GM18861 (cell line): Measurements from ENCODE around the gene MAMSTR.
"Not testable (repeated sequence)": the region's sequence is repeated elsewhere in the genome, so short reads cannot be mapped to it uniquely, and the experiment has no call there.

Experiments
- ATAC-seq: cut with Tn5 transposase; IDR thresholded peaks from one replicate; pipeline ENCODE4 v1.9.1; 2021; ENCODE audit not compliant: unreplicated experiment

Gene MAMSTR

GRCh38 chr19:48720613-48721296 lies 1.2 kb upstream of the MAMSTR start:
- peak; percentile 71 for ATAC-seq

DNA sequence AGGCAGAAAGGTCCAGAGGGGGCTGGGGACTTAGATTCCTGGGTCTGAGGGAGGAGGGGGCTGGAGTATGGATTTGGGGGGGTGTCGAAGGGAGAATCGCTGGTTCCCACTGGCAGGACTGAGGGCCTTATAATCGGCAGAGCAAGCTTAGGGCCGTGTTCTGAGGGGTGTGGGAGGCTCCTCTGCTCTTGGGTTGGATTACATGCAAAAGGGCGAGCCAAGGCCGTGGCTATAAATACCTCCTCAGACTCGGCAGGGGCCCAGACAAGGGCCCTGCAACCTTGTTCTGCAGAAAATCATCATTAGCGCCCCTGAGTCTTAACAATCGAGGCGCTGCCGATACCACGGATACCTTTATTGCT lies 707 bp upstream of the MAMSTR start:
- no peak for ATAC-seq

GRCh38 chr19:48718711-48719231 lies 754 bp downstream of the MAMSTR start:
- ATAC-seq, result no peak

GRCh38 chr19:48718106-48718505 lies 1.4 kb downstream of the MAMSTR start:
- ATAC-seq, result not testable (repeated sequence)

DNA sequence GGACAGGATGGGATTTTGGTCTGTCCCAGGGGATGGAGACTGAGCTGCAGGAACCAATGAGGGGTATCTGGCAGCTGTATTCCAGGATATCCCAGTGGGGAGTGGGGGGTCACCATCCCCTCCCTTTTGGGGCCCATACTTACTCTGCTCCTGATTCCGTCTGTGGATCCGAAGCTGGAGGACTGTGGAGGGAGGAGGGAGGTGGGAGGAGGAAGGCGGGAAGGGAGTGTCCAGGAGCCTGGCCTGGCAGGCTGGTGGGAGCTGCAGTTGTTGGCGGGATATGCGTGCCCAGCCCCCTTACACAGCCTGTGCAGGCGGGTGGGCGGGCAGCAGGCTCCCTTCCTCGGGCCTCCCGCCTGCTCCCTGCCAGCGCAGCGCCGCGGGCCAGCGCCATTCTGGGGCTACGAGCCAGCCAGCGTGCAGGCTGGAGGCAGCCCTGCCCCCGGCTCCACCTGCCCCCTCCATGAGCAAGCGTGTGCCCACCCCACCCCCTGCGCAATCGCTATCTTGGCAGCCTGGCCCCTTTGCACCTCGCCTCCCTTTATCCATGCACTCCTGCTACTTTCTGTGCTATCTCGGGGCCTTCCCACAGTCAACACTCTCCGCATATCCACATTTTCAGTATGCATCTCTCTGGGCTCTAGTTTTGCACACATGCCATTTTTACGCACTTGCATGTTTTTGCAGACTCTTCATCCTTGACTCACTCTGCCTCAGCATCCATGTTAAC lies 2.8 kb downstream of the MAMSTR start:
- no peak for ATAC-seq

DNA sequence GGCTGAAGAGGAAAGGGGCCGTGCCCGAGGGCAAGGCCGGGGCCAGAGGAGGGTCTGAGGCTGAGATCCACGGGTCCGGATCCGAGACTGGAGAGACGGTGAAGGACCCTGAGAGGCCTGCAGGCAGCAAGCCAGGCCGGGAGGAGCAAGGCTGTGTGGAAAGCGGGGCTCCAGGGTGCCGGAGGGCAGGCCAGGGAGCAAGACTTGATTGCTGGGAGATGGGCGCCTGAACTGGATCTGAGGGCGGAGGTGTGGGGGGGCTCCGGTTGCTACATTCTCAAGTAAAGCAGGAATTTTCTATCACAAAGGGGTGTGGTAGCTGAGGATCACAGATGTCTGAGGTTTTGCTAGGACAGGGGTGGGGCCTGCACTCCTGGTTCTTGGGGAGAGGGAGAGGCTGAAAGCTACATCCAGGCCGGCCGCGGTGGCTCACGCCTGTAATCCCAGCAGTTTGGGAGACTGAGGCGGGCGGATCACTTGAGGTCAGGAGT lies 3.8 kb downstream of the MAMSTR start:
- no peak for ATAC-seq

- no peak for ATAC-seq
Measured at GRCh38 chr19:48714759-48715675, 4.5 kb downstream of the MAMSTR start.

- peak; percentile 82 for ATAC-seq
Measured at GRCh38 chr19:48713864-48714755, 5.4 kb downstream of the MAMSTR start.

DNA sequence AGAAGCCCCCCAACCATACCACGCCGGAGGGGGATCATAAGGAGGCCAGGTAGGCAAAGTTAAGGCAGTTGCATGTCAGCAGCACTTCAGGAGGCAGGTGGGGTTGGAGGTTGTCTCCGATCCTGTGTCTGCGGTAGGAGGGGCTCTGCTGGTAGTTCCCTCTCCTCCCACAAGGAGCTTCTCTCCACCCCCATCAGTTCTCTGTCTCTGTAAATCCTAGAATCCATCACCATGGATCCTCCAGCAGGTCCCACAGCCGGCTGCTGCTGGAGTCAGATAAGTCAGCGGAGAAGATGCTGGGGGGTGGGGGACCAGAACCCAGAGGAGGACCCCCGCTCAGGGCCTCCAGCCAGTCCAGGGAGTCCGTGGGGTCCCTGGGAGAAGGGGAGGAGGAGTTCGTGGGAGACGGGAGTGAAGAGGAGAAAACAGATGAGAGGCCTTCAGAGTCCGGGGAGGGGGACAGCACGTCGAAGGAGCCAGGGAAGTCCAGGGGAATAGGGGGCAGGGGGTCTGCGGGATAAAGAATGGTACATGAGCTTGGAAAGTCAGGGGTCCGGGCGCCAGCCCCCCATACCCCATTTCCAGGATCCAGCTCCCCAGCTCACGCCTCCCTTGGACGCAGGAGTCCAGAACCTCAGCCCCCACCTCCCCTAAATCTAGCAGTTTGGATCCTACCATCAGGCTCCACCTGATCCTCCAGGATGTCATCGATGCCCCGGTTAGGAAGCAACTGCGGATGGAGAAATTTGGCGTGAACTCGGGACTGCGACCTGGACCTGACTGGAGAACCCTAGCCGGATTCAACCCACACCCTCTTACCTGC lies 6.3 kb downstream of the MAMSTR start:
- no peak for ATAC-seq

- ATAC-seq, result no peak
Measured at GRCh38 chr19:48711106-48711662, 8.3 kb downstream of the MAMSTR start.

DNA sequence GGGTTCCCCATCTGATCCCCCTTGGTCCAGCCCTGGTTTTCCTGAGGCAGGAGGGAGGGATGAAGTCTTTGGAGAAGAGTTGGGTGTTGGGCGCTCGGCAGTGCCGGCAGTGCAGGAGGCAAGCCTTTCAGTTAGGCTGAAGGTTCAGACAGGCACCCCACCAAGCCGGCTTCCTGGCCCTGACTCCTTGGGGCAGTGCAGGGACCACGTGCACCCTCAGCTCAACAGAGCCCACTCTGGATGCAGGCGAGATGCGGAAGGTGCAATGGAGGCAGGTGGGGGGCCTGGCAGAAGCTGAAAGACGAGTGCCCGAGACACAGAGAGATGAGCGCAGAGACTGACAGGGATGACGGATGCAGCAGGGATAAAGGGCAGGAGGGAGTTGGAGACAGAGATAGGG lies 11.1 kb downstream of the MAMSTR start:
- ATAC-seq, result no peak

- ATAC-seq, result no peak
Measured at GRCh38 chr19:48705431-48705830, 14.1 kb downstream of the MAMSTR start.

GRCh38 chr19:48703316-48703715 lies 16.2 kb downstream of the MAMSTR start:
- no peak for ATAC-seq

DNA sequence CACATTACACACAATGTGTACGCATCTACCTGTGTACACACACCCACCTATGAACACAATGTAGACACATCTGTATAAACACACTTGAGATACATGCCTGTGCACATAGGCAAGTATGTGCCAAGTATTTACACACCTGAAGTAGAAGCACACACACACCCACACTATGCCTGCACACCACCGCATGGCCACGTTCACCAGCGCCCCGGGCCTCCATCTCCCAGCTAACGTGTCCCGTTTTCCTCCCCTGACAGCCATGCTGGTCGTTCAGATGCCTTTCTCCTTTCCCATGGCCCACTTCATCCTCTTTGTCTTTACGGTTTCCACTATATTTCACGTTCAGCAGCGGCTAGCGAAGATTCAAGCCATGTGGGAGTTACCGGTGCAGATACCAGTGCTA lies 16.8 kb downstream of the MAMSTR start:
- ATAC-seq, result no peak

GRCh38 chr19:48698046-48698445 lies 21.5 kb downstream of the MAMSTR start:
- no peak for ATAC-seq

GRCh38 chr19:48696353-48697010 lies 23.0 kb downstream of the MAMSTR start:
- ATAC-seq, result no peak

- no peak for ATAC-seq
Measured at GRCh38 chr19:48695743-48696352, 23.7 kb downstream of the MAMSTR start, which contains the start of gene FUT2. Gene FUT2 (plus strand): TSS chr19:48695971. CDS start chr19:48702957, 6,986 bp downstream.

GRCh38 chr19:48693629-48694028 lies 25.9 kb downstream of the MAMSTR start:
- ATAC-seq, result not testable (repeated sequence)
